ENCODE results near the gene ATG9B. TPM values are rescaled to one million over a fixed set of nuclear protein-coding genes. Genes with fewer than 3 reads are reported as not detected.

The ATG9B gene
- total RNA-seq, 4 donors from 2014 or later = 0.15 to 0.31 TPM; not detected in 2

GRCh38 chr7:151000897-151001495 lies 23.3 kb downstream of the ATG9B start:
- H3K9me3 ChIP-seq = no peaks in the 10 kb centered on the region
- H3K27me3 ChIP-seq = peaks cover 19% of the 10 kb centered on the region
- ATAC-seq = no peak
- no peak for TF ChIP-seq POLR2A (IDR thresholded peaks at IDR 0.05)
- no peak for TF ChIP-seq POLR2AphosphoS5 (IDR thresholded peaks at IDR 0.05)
- TF ChIP-seq EP300 (IDR thresholded peaks at IDR 0.05) = no peak
- TF ChIP-seq CTCF (IDR thresholded peaks at IDR 0.05) = no peak
- H3K27ac ChIP-seq = no peak overlapping the region
- peaks cover 0 to 11% of the 10 kb centered on the region in 2 donors for H3K36me3 ChIP-seq
- H3K4me3 ChIP-seq = no peak overlapping the region
- peaks cover 0 to 13% (median 0%) of the 10 kb centered on the region in 3 donors for H3K4me1 ChIP-seq
- 93% methylated on average over 3 of the region's 13 CpGs; no CpG with 5 or more reads in 1 of the 2 donors for WGBS, 2 donors (ENCODE audit: low coverage in 1 of 2)

- peaks cover 0 to 13% (median 0%) of the 10 kb centered on the region in 3 donors for H3K4me1 ChIP-seq
- no peak overlapping the region for H3K27ac ChIP-seq
- no peak for TF ChIP-seq CTCF (IDR thresholded peaks at IDR 0.05)
- no peak for TF ChIP-seq POLR2AphosphoS5 (IDR thresholded peaks at IDR 0.05)
- no peak for TF ChIP-seq POLR2A (IDR thresholded peaks at IDR 0.05)
- no peak for TF ChIP-seq EP300 (IDR thresholded peaks at IDR 0.05)
- no peak overlapping the region for H3K4me3 ChIP-seq
- H3K27me3 ChIP-seq = peaks cover 19% of the 10 kb centered on the region
- ATAC-seq = no peak
- WGBS, 2 donors (ENCODE audit: low coverage in 1 of 2) = 80 to 100% methylated on average over 3 to 4 of the region's 5 CpGs
- peaks cover 0 to 11% of the 10 kb centered on the region in 2 donors for H3K36me3 ChIP-seq
- H3K9me3 ChIP-seq = no peaks in the 10 kb centered on the region
These were observed 24.6 kb downstream of the ATG9B start for GRCh38 chr7:150999497-151000230.

- TF ChIP-seq CTCF (IDR thresholded peaks at IDR 0.05) (no peak), EP300 (IDR thresholded peaks at IDR 0.05) (no peak), POLR2AphosphoS5 (IDR thresholded peaks at IDR 0.05) (no peak), POLR2A (IDR thresholded peaks at IDR 0.05) (no peak)
- ATAC-seq = no peak
- H3K4me3 ChIP-seq = no peak overlapping the region
- no peaks in the 10 kb centered on the region for H3K9me3 ChIP-seq
- H3K27ac ChIP-seq = no peak overlapping the region
- WGBS, 2 donors (ENCODE audit: low coverage in 1 of 2) = 100% methylated on average over 6 of the region's 12 CpGs; no CpG with 5 or more reads in 1 of the 2 donors
- peaks cover 0 to 13% (median 0%) of the 10 kb centered on the region in 3 donors for H3K4me1 ChIP-seq
- H3K36me3 ChIP-seq = peaks cover 0 to 11% of the 10 kb centered on the region in 2 donors
- peaks cover 19% of the 10 kb centered on the region for H3K27me3 ChIP-seq
These were observed 25.3 kb downstream of the ATG9B start for GRCh38 chr7:150999001-150999400.

GRCh38 chr7:150998341-150998740 lies 26.0 kb downstream of the ATG9B start:
- Histone ChIP-seq H3K27me3 (peaks cover 19% of the 10 kb centered on the region), H3K4me3 (no peak overlapping the region), H3K4me1 (peaks cover 0 to 13% (median 0%) of the 10 kb centered on the region in 3 donors), H3K27ac (no peak overlapping the region), H3K9me3 (no peaks in the 10 kb centered on the region), H3K36me3 (peaks cover 0 to 11% of the 10 kb centered on the region in 2 donors)
- ATAC-seq = no peak
- 93% methylated on average over 5 of the region's 20 CpGs; no CpG with 5 or more reads in 1 of the 2 donors for whole genome bisulfite sequencing, 2 donors (ENCODE audit: low coverage in 1 of 2)
- TF ChIP-seq CTCF (IDR thresholded peaks at IDR 0.05) (no peak), POLR2AphosphoS5 (IDR thresholded peaks at IDR 0.05) (no peak), EP300 (IDR thresholded peaks at IDR 0.05) (no peak), POLR2A (IDR thresholded peaks at IDR 0.05) (no peak)

Measured in gastroesophageal sphincter (tissue), 4 donors.